IMR-90 (cell line): ENCODE results near the gene ADAM23. TPM values are rescaled to one million over a fixed set of nuclear protein-coding genes. Genes with fewer than 3 reads are reported as not detected.

Source experiments
- ATAC-seq: fragments of 200-7000 bp; cut with Tn5 transposase; 2 replicates; pipeline ENCODE4 v1.9.1; 2020; ENCODE audit warnings: low read depth, mild to moderate bottlenecking, moderate library complexity
- BruUV-seq: library from RNA; stranded (reverse); fragments of 400-500 nt; replicated peaks from 2 replicates; lab custom pipeline; 2021; lab: Mats Ljungman, UMichigan
- CTCF ChIA-PET: fragments of 300-600 bp; formaldehyde crosslinking; extraction: SDS; loops from one replicate; lab custom pipeline; 2021; ENCODE audit warnings: antibody characterized with exemption; lab: Yijun Ruan, JAX
- POLR2A ChIA-PET: fragments of 300-600 bp; sonication (Branson Sonifier 250); formaldehyde crosslinking; loops from one replicate; lab custom pipeline; 2022; ENCODE audit warnings: antibody characterized with exemption; ENCODE audit not compliant: unreplicated experiment; lab: Charles Lee
- DNase-seq: peaks from one replicate; pipeline ENCODE4 v3.0.0; 2013
- H2AFZ ChIP-seq: replicated peaks from 2 replicates; pipeline ENCODE3; 2013; ENCODE audit warnings: low read length, mild to moderate bottlenecking; ENCODE audit not compliant: poor library complexity
- H2AK5ac ChIP-seq: 2 replicates; pipeline ENCODE4 v1.6.1; 2013; ENCODE audit warnings: low read depth, low read length, inconsistent platforms
- H2AK9ac ChIP-seq: replicated peaks from 2 replicates; pipeline ENCODE3; 2013; ENCODE audit warnings: mild to moderate bottlenecking, low read depth, low read length, moderate library complexity; ENCODE audit not compliant: poor library complexity
- H2BK120ac ChIP-seq: 2 replicates; pipeline ENCODE4 v1.6.1; 2013; ENCODE audit warnings: low read depth, low read length, inconsistent platforms
- H2BK15ac ChIP-seq: 3 replicates; pipeline ENCODE4 v1.6.1; 2013; ENCODE audit warnings: low read depth, low read length, inconsistent platforms
- H2BK20ac ChIP-seq: 2 replicates; pipeline ENCODE4 v1.6.1; 2013; ENCODE audit warnings: low read depth, mild to moderate bottlenecking, inconsistent platforms, low read length, moderate library complexity
- H2BK5ac ChIP-seq: 2 replicates; pipeline ENCODE4 v1.6.1; 2013; ENCODE audit warnings: mild to moderate bottlenecking, low read depth, low read length, inconsistent platforms; ENCODE audit not compliant: poor library complexity, severe bottlenecking
- H3K14ac ChIP-seq: replicated peaks from 2 replicates; pipeline ENCODE4 v1.6.1; 2013; ENCODE audit warnings: low read depth, low read length, inconsistent platforms
- H3K18ac ChIP-seq: 2 replicates; pipeline ENCODE4 v1.6.1; 2013; ENCODE audit warnings: low read depth, low read length, control low read depth
- H3K23ac ChIP-seq: 2 replicates; pipeline ENCODE4 v1.6.1; 2013; ENCODE audit warnings: low read depth, low read length, inconsistent platforms
- H3K27ac ChIP-seq: 2 replicates; pipeline ENCODE4 v1.5.1; 2013; ENCODE audit warnings: mild to moderate bottlenecking, control low read depth, low read length; ENCODE audit not compliant: insufficient read depth
- H3K27me3 ChIP-seq: 2 replicates; pipeline ENCODE4 v1.6.1; 2013; ENCODE audit warnings: low read length; ENCODE audit not compliant: control insufficient read depth, insufficient read depth
- H3K36me3 ChIP-seq: 2 replicates; pipeline ENCODE4 v1.6.1; 2013; ENCODE audit warnings: low read length, mixed read lengths; ENCODE audit not compliant: control insufficient read depth, insufficient read depth
- H3K4ac ChIP-seq: 2 replicates; pipeline ENCODE4 v1.6.1; 2013; ENCODE audit warnings: low read depth, low read length, inconsistent platforms
- H3K4me1 ChIP-seq: 2 replicates; pipeline ENCODE4 v1.6.1; 2013; ENCODE audit warnings: low read length, mixed read lengths; ENCODE audit not compliant: control insufficient read depth, insufficient read depth
- H3K4me2 ChIP-seq: 2 replicates; pipeline ENCODE4 v1.6.1; 2013; ENCODE audit warnings: low read depth, mild to moderate bottlenecking, control low read depth, low read length, moderate library complexity
- H3K4me3 ChIP-seq: 2 replicates; pipeline ENCODE4 v1.5.1; 2013; ENCODE audit warnings: low read depth, mild to moderate bottlenecking, control low read depth, low read length, moderate library complexity; ENCODE audit not compliant: insufficient read depth
- H3K56ac ChIP-seq: 2 replicates; pipeline ENCODE4 v1.6.1; 2013; ENCODE audit warnings: low read length, inconsistent platforms; ENCODE audit not compliant: insufficient read depth; ENCODE audit errors: extremely low read depth
- H3K79me1 ChIP-seq, 2 experiments: 2 replicates each; pipeline ENCODE4 v1.6.1; 2013; ENCODE audit warnings: low read length in 2 of 2, inconsistent platforms in 1 of 2, low read depth in 1 of 2
- H3K9ac ChIP-seq: 2 replicates; pipeline ENCODE4 v1.6.1; 2013; ENCODE audit warnings: low read depth, low read length, control low read depth
- H3K9me1 ChIP-seq: 2 replicates; pipeline ENCODE4 v1.6.1; 2013; ENCODE audit warnings: low read length, inconsistent platforms; ENCODE audit not compliant: insufficient read depth
- H3K9me3 ChIP-seq: 2 replicates; pipeline ENCODE4 v1.6.1; 2013; ENCODE audit warnings: low read length; ENCODE audit not compliant: control insufficient read depth, insufficient read depth
- H4K20me1 ChIP-seq: 2 replicates; pipeline ENCODE4 v1.6.1; 2013; ENCODE audit warnings: low read length, inconsistent platforms; ENCODE audit not compliant: insufficient read depth
- H4K5ac ChIP-seq: 2 replicates; pipeline ENCODE4 v1.6.1; 2013; ENCODE audit warnings: mild to moderate bottlenecking, low read depth, low read length, control low read depth
- H4K8ac ChIP-seq, 2 experiments: 2 replicates each; pipeline ENCODE4 v1.6.1; 2013; ENCODE audit warnings: low read depth in 2 of 2, low read length in 2 of 2, control low read depth in 1 of 2, inconsistent platforms in 1 of 2
- H4K91ac ChIP-seq: 2 replicates; pipeline ENCODE4 v1.6.1; 2013; ENCODE audit warnings: low read depth, low read length, inconsistent platforms; ENCODE audit not compliant: insufficient read depth
- BHLHE40 ChIP-seq: fragments of 150-350 bp; IDR thresholded peaks from 2 replicates; pipeline ENCODE4 v1.6.1; 2016; ENCODE audit warnings: mild to moderate bottlenecking, low read depth, low read length
- CEBPB ChIP-seq: IDR thresholded peaks from 2 replicates; pipeline ENCODE4 v1.6.1; 2012; ENCODE audit warnings: low read depth, low read length, improper control_type of control experiment
- MAFK ChIP-seq: IDR thresholded peaks from 2 replicates; pipeline ENCODE4 v1.6.1; 2012; ENCODE audit warnings: low read depth, low read length, improper control_type of control experiment
- MXI1 ChIP-seq: IDR thresholded peaks from 2 replicates; pipeline ENCODE4 v1.6.1; 2012; ENCODE audit warnings: low read depth, mild to moderate bottlenecking, low read length, moderate library complexity, borderline replicate concordance
- POLR2A ChIP-seq: IDR thresholded peaks from 2 replicates; pipeline ENCODE4 v1.6.1; 2012; ENCODE audit warnings: mild to moderate bottlenecking, low read depth, low read length
- RAD21 ChIP-seq: IDR thresholded peaks from 2 replicates; pipeline ENCODE4 v1.6.1; 2012; ENCODE audit warnings: low read length, improper control_type of control experiment
- SMC3 ChIP-seq: fragments of 150-350 bp; IDR thresholded peaks from 2 replicates; pipeline ENCODE4 v1.6.1; 2016; ENCODE audit warnings: low read depth, mild to moderate bottlenecking, antibody characterized with exemption, low read length, moderate library complexity
- dilution Hi-C: fragments of 300-500 bp; cut with HindIII; formaldehyde crosslinking; loops from one replicate; pipeline ENCODE4 v1.14.3; 2018; ENCODE audit warnings: low sequenced_read_pairs; ENCODE audit not compliant: unreplicated experiment
- in situ Hi-C: fragments of 300-500 bp; cut with MboI; formaldehyde crosslinking; loops from 3 replicates; pipeline ENCODE4 v1.14.3; 2019; ENCODE audit warnings: low sequenced_read_pairs, inconsistent platforms, mixed read lengths
- intact Hi-C: fragments of 100-400 bp; cut with micrococcal nuclease; formaldehyde crosslinking; loops from 2 replicates; pipeline ENCODE4 v1.10.0; 2022
- polyA plus RNA-seq, 3 experiments: library from polyadenylated mRNA; depleted of rRNA; stranded (reverse); fragments of >200 nt; gene quantifications; 2 replicates each; pipeline ENCODE4 v1.2.3, GENCODE V29; 2012; ENCODE audit warnings: low replicate concordance in 1 of 3
- total RNA-seq: library from RNA; depleted of rRNA; stranded (reverse); fragments of >200 nt; gene quantifications from 2 replicates; pipeline ENCODE4 v1.2.3, GENCODE V29; 2012
- TF ChIP-seq, protein P1 (sequence below): fragments of 150-350 bp; IDR thresholded peaks from 2 replicates; pipeline ENCODE4 v1.6.1; 2017; ENCODE audit warnings: mild to moderate bottlenecking, antibody characterized with exemption, low read length, low read depth

Gene ADAM23
- total and polyA plus RNA-seq, 2 of the 4 experiments (the other 2 are of a cell fraction): 2.9 to 10.3 TPM

DNA sequence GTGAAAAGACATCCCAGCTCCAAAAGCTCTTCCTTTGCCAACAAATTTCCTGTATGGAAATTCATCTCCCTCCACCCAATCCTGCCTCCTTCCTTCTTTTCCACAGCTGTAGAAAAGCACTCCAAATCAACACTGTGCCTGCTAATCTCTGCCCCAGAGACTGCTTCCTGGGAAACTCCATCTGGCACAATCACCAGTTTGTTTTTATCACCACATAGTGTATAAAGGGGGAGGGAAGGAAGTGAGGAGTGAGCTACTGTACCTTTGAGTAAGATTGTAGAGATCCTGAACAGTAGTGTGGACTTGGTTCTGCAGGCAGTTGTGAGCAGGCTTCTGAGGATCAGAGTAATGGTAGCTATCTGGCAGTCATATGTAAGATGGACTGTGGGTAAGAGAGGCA is 184.3 kb downstream of the ADAM23 start:
- Histone ChIP-seq H3K4me1 (no peaks in the 10 kb centered on the region), H2BK20ac (no peak overlapping the region), H3K56ac (no peak overlapping the region), H3K9me1 (no peaks in the 10 kb centered on the region), H2BK5ac (no peak overlapping the region), H3K9me3 (no peaks in the 10 kb centered on the region), H4K5ac (no peak overlapping the region), H2AK5ac (no peak overlapping the region), H4K20me1 (no peaks in the 10 kb centered on the region), H3K27me3 (no peaks in the 10 kb centered on the region; the same call in 1 of the 2 replicates), H3K18ac (no peak overlapping the region), H2BK120ac (no peak overlapping the region), H3K23ac (no peak overlapping the region), H3K4me2 (no peak overlapping the region), H3K79me1 (no peaks in the 10 kb centered on the region), H3K9ac (no peak overlapping the region), H3K27ac (no peak overlapping the region), H3K4me3 (no peak overlapping the region), H3K14ac (no peak overlapping the region), H4K91ac (no peak overlapping the region), H2AFZ (no peak overlapping the region), H4K8ac (no peak overlapping the region), H2AK9ac (no peak overlapping the region), H3K4ac (no peak overlapping the region), H2BK15ac (no peak overlapping the region), H3K36me3 (no peaks in the 10 kb centered on the region)
- ATAC-seq (no peak), DNase-seq (no peak)
- dilution Hi-C loops (no loop called here), intact Hi-C loops (no loop called here), in situ Hi-C loops (no loop called here)
- no peak for TF ChIP-seq MAFK
- no peak for TF ChIP-seq POLR2A
- TF ChIP-seq CEBPB: no peak
- no peak for TF ChIP-seq RAD21
- TF ChIP-seq BHLHE40: no peak
- TF ChIP-seq, protein P1, sequence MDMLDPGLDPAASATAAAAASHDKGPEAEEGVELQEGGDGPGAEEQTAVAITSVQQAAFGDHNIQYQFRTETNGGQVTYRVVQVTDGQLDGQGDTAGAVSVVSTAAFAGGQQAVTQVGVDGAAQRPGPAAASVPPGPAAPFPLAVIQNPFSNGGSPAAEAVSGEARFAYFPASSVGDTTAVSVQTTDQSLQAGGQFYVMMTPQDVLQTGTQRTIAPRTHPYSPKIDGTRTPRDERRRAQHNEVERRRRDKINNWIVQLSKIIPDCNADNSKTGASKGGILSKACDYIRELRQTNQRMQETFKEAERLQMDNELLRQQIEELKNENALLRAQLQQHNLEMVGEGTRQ: no peak
- no peak for TF ChIP-seq SMC3
- TF ChIP-seq MXI1: no peak
- no TSS peak for BruUV-seq
- CTCF ChIA-PET: no interaction called here
- POLR2A ChIA-PET: no interaction called here
